ENCODE results near the gene OR1J4. TPM values are rescaled to one million over a fixed set of nuclear protein-coding genes. Genes with fewer than 3 reads are reported as not detected.

The OR1J4 gene
- total RNA-seq, 1 experiment from 2014 or later, result not detected

GRCh38 chr9:122477346-122477745 is 41.6 kb upstream of the OR1J4 start:
- no peak overlapping the region for H3K4me2 ChIP-seq (ENCODE audit: low read length)
- no peaks in the 10 kb centered on the region for H3K4me1 ChIP-seq (ENCODE audit: insufficient read depth, low read length)
- no peaks in the 10 kb centered on the region for H3F3A ChIP-seq (ENCODE audit: low read length, unreplicated experiment)
- no peaks in the 10 kb centered on the region for H3K79me2 ChIP-seq (ENCODE audit: low read length)
- no peak overlapping the region for H2AFZ ChIP-seq (ENCODE audit: low read length)
- H3K27ac ChIP-seq (ENCODE audit: low read length), result no peak overlapping the region
- no peaks in the 10 kb centered on the region for H3K9me3 ChIP-seq (ENCODE audit: low read length)
- H3K27me3 ChIP-seq (ENCODE audit: low read length), result peaks cover 9% of the 10 kb centered on the region; the same call in 1 of the 2 replicates
- BruUV-seq (replicated peaks), result no TSS peak
- no peaks in the 10 kb centered on the region for H3K36me3 ChIP-seq (ENCODE audit: low read depth, low read length)
- TF ChIP-seq EZH2phosphoT487 (IDR thresholded peaks at IDR 0.05; ENCODE audit: borderline replicate concordance, low read length) (no peak), EZH2 (IDR thresholded peaks at IDR 0.05; ENCODE audit: low read length, unreplicated experiment) (no peak), CTCF (conservative IDR thresholded peaks at IDR 0.05; ENCODE audit: low read depth, low read length) (no peak)
- ChIA-PET POLR2A (ENCODE audit: unreplicated experiment) (no interaction called here), CTCF (no interaction called here)
- intact Hi-C loops (cut with micrococcal nuclease), result no loop called here
- DNase-seq (no peak), ATAC-seq (no peak)
- no peak overlapping the region for H3K9ac ChIP-seq (ENCODE audit: low read length)
- H3K4me3 ChIP-seq (ENCODE audit: low read length), result no peak overlapping the region
- H3K9me2 ChIP-seq (replicated peaks; ENCODE audit: low read length), result no peaks in the 10 kb centered on the region
- no peaks in the 10 kb centered on the region for H4K20me1 ChIP-seq (ENCODE audit: low read length)

GRCh38 chr9:122477826-122478225 is 41.1 kb upstream of the OR1J4 start, which contains the start of gene OR1J1:
Gene OR1J1 (minus strand): TSS chr9:122477926. CDS start chr9:122477926, 0 bp downstream.
- Histone ChIP-seq H3K27me3 (ENCODE audit: low read length) (peaks cover 9% of the 10 kb centered on the region; the same call in 1 of the 2 replicates), H3K27ac (ENCODE audit: low read length) (no peak within 1 kb of the TSS), H3K9me3 (ENCODE audit: low read length) (no peaks in the 10 kb centered on the region), H3K9ac (ENCODE audit: low read length) (no peak within 1 kb of the TSS), H3K9me2 (replicated peaks; ENCODE audit: low read length) (no peaks in the 10 kb centered on the region), H2AFZ (ENCODE audit: low read length) (no peak within 1 kb of the TSS), H3K36me3 (ENCODE audit: low read depth, low read length) (no peaks in the 10 kb centered on the region), H3K4me1 (ENCODE audit: insufficient read depth, low read length) (no peaks in the 10 kb centered on the region), H3K79me2 (ENCODE audit: low read length) (no peaks in the 10 kb centered on the region), H4K20me1 (ENCODE audit: low read length) (no peaks in the 10 kb centered on the region), H3K4me2 (ENCODE audit: low read length) (no peak within 1 kb of the TSS), H3F3A (ENCODE audit: low read length, unreplicated experiment) (no peaks in the 10 kb centered on the region), H3K4me3 (ENCODE audit: low read length) (no peak within 1 kb of the TSS)
- ATAC-seq (no peak), DNase-seq (no peak)
- no TSS peak for BruUV-seq (replicated peaks)
- TF ChIP-seq EZH2phosphoT487 (IDR thresholded peaks at IDR 0.05; ENCODE audit: borderline replicate concordance, low read length), result no peak
- TF ChIP-seq CTCF (conservative IDR thresholded peaks at IDR 0.05; ENCODE audit: low read depth, low read length), result no peak
- TF ChIP-seq EZH2 (IDR thresholded peaks at IDR 0.05; ENCODE audit: low read length, unreplicated experiment), result no peak
- POLR2A ChIA-PET (ENCODE audit: unreplicated experiment), result no interaction called here
- intact Hi-C loops (cut with micrococcal nuclease), result no loop called here
- CTCF ChIA-PET, result no interaction called here

DNA sequence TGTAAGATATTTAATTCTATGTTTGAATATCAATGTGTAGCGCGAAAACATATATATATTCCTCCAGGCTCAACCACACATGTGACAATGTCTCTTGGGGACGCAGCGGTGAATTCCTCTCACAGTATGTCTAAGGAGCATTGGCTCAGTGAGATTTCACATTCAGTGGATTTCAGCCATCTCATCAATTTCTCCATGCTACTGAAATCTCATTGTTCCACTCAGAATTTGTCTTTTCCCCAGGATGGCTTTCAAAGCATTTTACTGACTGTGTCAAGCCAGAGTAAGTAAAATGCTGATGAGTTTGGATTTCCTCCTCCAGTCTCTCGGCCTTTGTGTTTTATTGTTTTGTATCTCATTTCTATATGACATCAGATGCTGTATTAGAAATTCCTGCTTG is 39.9 kb upstream of the OR1J4 start:
- H4K20me1 ChIP-seq (ENCODE audit: low read length), result no peaks in the 10 kb centered on the region
- BruUV-seq (replicated peaks), result no TSS peak
- CTCF ChIA-PET, result no interaction called here

More for the DNA sequence above, 39.9 kb upstream of the OR1J4 start:
- Histone ChIP-seq H3F3A (ENCODE audit: low read length, unreplicated experiment) (no peaks in the 10 kb centered on the region), H3K36me3 (ENCODE audit: low read depth, low read length) (no peaks in the 10 kb centered on the region), H3K79me2 (ENCODE audit: low read length) (no peaks in the 10 kb centered on the region), H3K27ac (ENCODE audit: low read length) (no peak overlapping the region), H2AFZ (ENCODE audit: low read length) (no peak overlapping the region), H3K4me1 (ENCODE audit: insufficient read depth, low read length) (no peaks in the 10 kb centered on the region), H3K4me3 (ENCODE audit: low read length) (no peak overlapping the region), H3K9ac (ENCODE audit: low read length) (no peak overlapping the region), H3K27me3 (ENCODE audit: low read length) (peaks cover 9% of the 10 kb centered on the region; the same call in 1 of the 2 replicates), H3K4me2 (ENCODE audit: low read length) (no peak overlapping the region), H3K9me2 (replicated peaks; ENCODE audit: low read length) (no peaks in the 10 kb centered on the region), H3K9me3 (ENCODE audit: low read length) (no peaks in the 10 kb centered on the region)
- POLR2A ChIA-PET (ENCODE audit: unreplicated experiment), result no interaction called here
- TF ChIP-seq EZH2phosphoT487 (IDR thresholded peaks at IDR 0.05; ENCODE audit: borderline replicate concordance, low read length) (no peak), CTCF (conservative IDR thresholded peaks at IDR 0.05; ENCODE audit: low read depth, low read length) (no peak), EZH2 (IDR thresholded peaks at IDR 0.05; ENCODE audit: low read length, unreplicated experiment) (no peak)
- DNase-seq (no peak), ATAC-seq (no peak)
- intact Hi-C loops (cut with micrococcal nuclease), result no loop called here
